B cell (primary cell): ENCODE results near the gene RPL22. TPM values are rescaled to one million over a fixed set of nuclear protein-coding genes. Genes with fewer than 3 reads are reported as not detected.

Experiments used
- ATAC-seq: fragments of 200-7000 bp; cut with Tn5 transposase; one replicate; pipeline ENCODE4 v1.10.0; 2021; ENCODE audit warnings: low read depth, mild to moderate bottlenecking, moderate number of reproducible peaks, moderate library complexity
- CTCF ChIA-PET: fragments of 350-600 bp; sonication (Branson Sonifier 250); formaldehyde crosslinking; loops from one replicate; lab custom pipeline; 2021; ENCODE audit warnings: antibody characterized with exemption, inconsistent platforms; lab: Charles Lee
- POLR2A ChIA-PET: fragments of 350-600 bp; sonication (Branson Sonifier 250); formaldehyde crosslinking; loops from one replicate; lab custom pipeline; 2021; ENCODE audit warnings: antibody characterized with exemption; lab: Charles Lee
- DNase-seq: peaks from one replicate; pipeline ENCODE4 v3.0.0; 2013
- H2AFZ ChIP-seq: 2 replicates; pipeline ENCODE4 v1.6.1; 2012; ENCODE audit warnings: mild to moderate bottlenecking, low read depth, low read length; ENCODE audit not compliant: insufficient read depth, poor library complexity, severe bottlenecking
- H3K27ac ChIP-seq, 2 donors: 1 replicate in 1 of 2; 2 replicates in 1 of 2; pipeline ENCODE4 v1.5.1; 2012 to 2013; ENCODE audit warnings: low read length in 2 of 2, mild to moderate bottlenecking in 2 of 2, moderate library complexity in 1 of 2
- H3K27me3 ChIP-seq, 4 experiments: fragments of 200-600 bp in 1 of 4; sonication (generic) in 1 of 4; replicated peaks in 1 of 4; 1 replicate in 2 of 4; 2 replicates in 2 of 4; pipeline versions ENCODE4 v1.6.1 to v1.7.0; 2013 to 2016; ENCODE audit warnings: low read length in 3 of 4, mild to moderate bottlenecking in 2 of 4, mixed read lengths in 1 of 4, moderate library complexity in 1 of 4; ENCODE audit not compliant: insufficient read depth in 4 of 4, control insufficient read depth in 3 of 4; ENCODE audit errors: control extremely low read depth in 1 of 4
- H3K36me3 ChIP-seq, 2 experiments: replicated peaks in 1 of 2; 1 replicate in 1 of 2; 2 replicates in 1 of 2; pipeline versions ENCODE4 v1.6.1 to v1.7.1; 2013; ENCODE audit warnings: low read length in 1 of 2; ENCODE audit not compliant: insufficient read depth in 2 of 2, control insufficient read depth in 1 of 2; ENCODE audit errors: control extremely low read depth in 1 of 2, extremely low read depth in 1 of 2
- H3K4me1 ChIP-seq, 2 donors: fragments of 200-600 bp in 1 of 2; sonication (generic) in 1 of 2; 1 replicate in 1 of 2; 2 replicates in 1 of 2; pipeline versions ENCODE4 v1.5.1 to v1.6.1; 2013 to 2017; ENCODE audit warnings: low read length in 2 of 2; ENCODE audit not compliant: control insufficient read depth in 2 of 2, insufficient read depth in 2 of 2
- H3K4me2 ChIP-seq: replicated peaks from 2 replicates; pipeline ENCODE3; 2012; ENCODE audit warnings: mild to moderate bottlenecking, low read depth, low read length; ENCODE audit not compliant: poor library complexity, severe bottlenecking
- H3K4me3 ChIP-seq, 5 experiments: fragments of 200-600 bp in 1 of 5; sonication (generic) in 1 of 5; 1 replicate in 3 of 5; 2 replicates in 2 of 5; pipeline versions ENCODE4 v1.5.1 to v1.7.0; 2011 to 2016; ENCODE audit warnings: low read length in 4 of 5, mild to moderate bottlenecking in 4 of 5, low read depth in 2 of 5, control low read depth in 1 of 5, moderate library complexity in 1 of 5; ENCODE audit not compliant: insufficient read depth in 1 of 5; ENCODE audit errors: control extremely low read depth in 1 of 5, extremely low read depth in 1 of 5
- H3K79me2 ChIP-seq: fragments of 200-600 bp; sonication (generic); one replicate; pipeline ENCODE4 v1.6.0; 2016; ENCODE audit warnings: low read length; ENCODE audit not compliant: control insufficient read depth, insufficient read depth
- H3K9ac ChIP-seq: fragments of 200-600 bp; sonication (generic); 2 replicates; pipeline ENCODE4 v1.6.1; 2017; ENCODE audit warnings: mild to moderate bottlenecking, low read length, moderate library complexity
- H3K9me3 ChIP-seq, 3 donors: one replicate each; pipeline versions ENCODE4 v1.6.1 to v1.7.1; 2013; ENCODE audit warnings: low read length in 2 of 3; ENCODE audit not compliant: control insufficient read depth in 2 of 3, insufficient read depth in 1 of 3; ENCODE audit errors: control extremely low read depth in 1 of 3
- H4K20me1 ChIP-seq: 2 replicates; pipeline ENCODE4 v1.6.0; 2012; ENCODE audit warnings: mild to moderate bottlenecking, low read length; ENCODE audit not compliant: insufficient read depth, control insufficient read depth, poor library complexity, severe bottlenecking
- H3K27ac Mint-ChIP-seq: one replicate; pipeline ENCODE4 v1.8.0; 2021; ENCODE audit warnings: mixed read lengths
- H3K27me3 Mint-ChIP-seq: one replicate; pipeline ENCODE4 v1.8.0; 2021; ENCODE audit warnings: mixed read lengths
- H3K4me1 Mint-ChIP-seq: one replicate; pipeline ENCODE4 v1.8.0; 2021; ENCODE audit warnings: mixed read lengths
- H3K4me3 Mint-ChIP-seq: one replicate; pipeline ENCODE4 v1.8.0; 2021; ENCODE audit warnings: mixed read lengths
- H3K9me3 Mint-ChIP-seq: one replicate; pipeline ENCODE4 v1.8.0; 2022; ENCODE audit warnings: mixed read lengths; ENCODE audit not compliant: insufficient read depth
- EZH2 ChIP-seq: IDR thresholded peaks from 2 replicates; pipeline ENCODE4 v1.6.1; 2012; ENCODE audit warnings: borderline replicate concordance, low read depth, mild to moderate bottlenecking, moderate library complexity, low read length; ENCODE audit not compliant: insufficient read depth, poor library complexity, severe bottlenecking
- WGBS: methylation state at CpG from one replicate; pipeline ENCODE4 v1.1.5; 2013; ENCODE audit warnings: missing lambda C conversion rate; ENCODE audit not compliant: insufficient coverage; 5-methylcytosine and 5-hydroxymethylcytosine counted together
- intact Hi-C: fragments of 100-400 bp; cut with micrococcal nuclease; formaldehyde crosslinking; loops from one replicate; pipeline ENCODE4 v1.10.0; 2022
- polyA plus RNA-seq: library from polyadenylated mRNA; depleted of rRNA; stranded (reverse); fragments of >200 nt; gene quantifications from 2 replicates; pipeline ENCODE4 v1.2.3, GENCODE V29; 2012
- total RNA-seq, 2 donors: library from RNA; stranded (reverse); fragments of 120-200 nt in 1 of 2; gene quantifications; 1 replicate in 1 of 2; 2 replicates in 1 of 2; pipeline versions ENCODE4 v1.2.3 to v1.2.4, GENCODE V29; 2013 to 2022
- TF ChIP-seq, protein P1 (sequence below): fragments of 200-600 bp; IDR thresholded peaks from one replicate; pipeline ENCODE4 v1.8.0; 2022; ENCODE audit warnings: antibody characterized with exemption, mild to moderate bottlenecking

The RPL22 gene
- total and polyA plus RNA-seq, 2 donors (not counting 1 experiment from before 2014, with no cell fraction given), result 70.9 to 471 TPM

DNA sequence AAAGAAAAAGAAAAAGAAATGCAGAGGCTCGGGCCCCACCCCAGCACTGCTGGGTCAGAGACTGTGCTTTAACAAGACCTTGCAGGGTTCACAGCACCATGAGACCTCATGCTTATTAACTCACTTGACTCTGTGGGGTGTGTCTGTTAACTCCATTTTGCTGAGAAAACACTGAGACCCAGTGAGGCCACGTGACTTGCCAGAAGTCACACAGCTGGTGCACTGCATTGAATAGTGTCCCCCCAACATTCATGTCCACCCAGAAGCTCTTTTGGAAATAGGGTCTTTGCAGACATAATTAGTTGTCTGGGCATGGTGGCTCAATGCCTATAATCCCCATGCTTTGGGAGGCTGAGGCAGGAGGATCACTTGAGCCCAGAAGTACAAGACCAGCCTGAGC, 59.0 kb downstream of the RPL22 start:
- H3K27me3 ChIP-seq, result no peaks in the 10 kb centered on the region
- no peak overlapping the region for H3K27ac Mint-ChIP-seq
- intact Hi-C loops, result no loop called here
- H4K20me1 ChIP-seq, result no peaks in the 10 kb centered on the region
- H3K79me2 ChIP-seq, result no peaks in the 10 kb centered on the region
- H3K27me3 Mint-ChIP-seq, result peaks cover 8% of the 10 kb centered on the region
- DNase-seq (no peak), ATAC-seq (no peak)
- TF ChIP-seq EZH2, result no peak
- TF ChIP-seq, protein P1, sequence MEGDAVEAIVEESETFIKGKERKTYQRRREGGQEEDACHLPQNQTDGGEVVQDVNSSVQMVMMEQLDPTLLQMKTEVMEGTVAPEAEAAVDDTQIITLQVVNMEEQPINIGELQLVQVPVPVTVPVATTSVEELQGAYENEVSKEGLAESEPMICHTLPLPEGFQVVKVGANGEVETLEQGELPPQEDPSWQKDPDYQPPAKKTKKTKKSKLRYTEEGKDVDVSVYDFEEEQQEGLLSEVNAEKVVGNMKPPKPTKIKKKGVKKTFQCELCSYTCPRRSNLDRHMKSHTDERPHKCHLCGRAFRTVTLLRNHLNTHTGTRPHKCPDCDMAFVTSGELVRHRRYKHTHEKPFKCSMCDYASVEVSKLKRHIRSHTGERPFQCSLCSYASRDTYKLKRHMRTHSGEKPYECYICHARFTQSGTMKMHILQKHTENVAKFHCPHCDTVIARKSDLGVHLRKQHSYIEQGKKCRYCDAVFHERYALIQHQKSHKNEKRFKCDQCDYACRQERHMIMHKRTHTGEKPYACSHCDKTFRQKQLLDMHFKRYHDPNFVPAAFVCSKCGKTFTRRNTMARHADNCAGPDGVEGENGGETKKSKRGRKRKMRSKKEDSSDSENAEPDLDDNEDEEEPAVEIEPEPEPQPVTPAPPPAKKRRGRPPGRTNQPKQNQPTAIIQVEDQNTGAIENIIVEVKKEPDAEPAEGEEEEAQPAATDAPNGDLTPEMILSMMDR, result no peak
- no peak overlapping the region for H2AFZ ChIP-seq
- H3K27ac ChIP-seq, result no peak overlapping the region
- ChIA-PET POLR2A (no interaction called here), CTCF (no interaction called here)
- H3K4me1 ChIP-seq, result no peaks in the 10 kb centered on the region
- no peaks in the 10 kb centered on the region for H3K36me3 ChIP-seq
- H3K4me1 Mint-ChIP-seq, result no peaks in the 10 kb centered on the region
- H3K4me3 Mint-ChIP-seq, result no peak overlapping the region
- no peak overlapping the region for H3K4me3 ChIP-seq
- H3K9me3 ChIP-seq, result peaks cover 0 to 3% (median 0%) of the 10 kb centered on the region in 3 donors
- no peaks in the 10 kb centered on the region for H3K9me3 Mint-ChIP-seq
- no peak overlapping the region for H3K4me2 ChIP-seq
- WGBS, result 83% methylated on average over 1 of the region's 2 CpGs
- H3K9ac ChIP-seq, result no peak overlapping the region

- ATAC-seq (no peak), DNase-seq (no peak)
- no peak overlapping the region for H3K27ac ChIP-seq
- Mint-ChIP-seq H3K27me3 (peaks cover 8% of the 10 kb centered on the region), H3K9me3 (no peaks in the 10 kb centered on the region), H3K4me3 (no peak overlapping the region), H3K27ac (no peak overlapping the region), H3K4me1 (no peaks in the 10 kb centered on the region)
- H3K9ac ChIP-seq, result no peak overlapping the region
- POLR2A ChIA-PET, result no interaction called here
- peaks cover 0 to 14% (median 0%) of the 10 kb centered on the region in 3 donors for H3K9me3 ChIP-seq
- TF ChIP-seq, protein P1, result no peak
- no peak for TF ChIP-seq EZH2
- no peak overlapping the region for H3K4me3 ChIP-seq
- 79% methylated on average over 5 of the region's 5 CpGs for WGBS
- no peaks in the 10 kb centered on the region for H3K4me1 ChIP-seq
- H3K27me3 ChIP-seq, result no peaks in the 10 kb centered on the region
- CTCF ChIA-PET, result no interaction called here
- no peaks in the 10 kb centered on the region for H3K79me2 ChIP-seq
- no peaks in the 10 kb centered on the region for H3K36me3 ChIP-seq
- H2AFZ ChIP-seq, result no peak overlapping the region
- intact Hi-C loops, result no loop called here
- no peak overlapping the region for H3K4me2 ChIP-seq
- no peaks in the 10 kb centered on the region for H4K20me1 ChIP-seq
These were observed 61.6 kb downstream of the RPL22 start for GRCh38 chr1:6137758-6138157.
